Measurements from ENCODE around the gene NR6A1. TPM values are rescaled to one million over a fixed set of nuclear protein-coding genes. Genes with fewer than 3 reads are reported as not detected.

NR6A1 gene
- total and polyA plus RNA-seq, 2 of the 13 experiments (the other 11 are each of a cell fraction or from before 2014, with no cell fraction given) = 28.1 to 31.5 TPM

GRCh38 chr9:124788542-124789217 is 17.6 kb upstream of the NR6A1 start:
- CTCF ChIA-PET (ENCODE audit: low intra/inter-chr PET ratio, low total read pairs) = no interaction called here
- POLR2A ChIA-PET = no interaction called here
- no peaks in the 10 kb centered on the region for H3K36me3 ChIP-seq (replicated peaks in 1 of 2; ENCODE audit: control insufficient read depth in 1 of 2, insufficient read depth in 2 of 2, low read length in 2 of 2)

More at GRCh38 chr9:124788542-124789217, 17.6 kb upstream of the NR6A1 start:
- no peak overlapping the region for H3K9ac ChIP-seq (ENCODE audit: insufficient read depth, low read depth, low read length)
- H3K4me2 ChIP-seq (ENCODE audit: low read depth, low read length) = no peak overlapping the region
- peaks cover 0 to 12% of the 10 kb centered on the region in 2 experiments; a peak in 1 of 5 replicates for H3K27me3 ChIP-seq (ENCODE audit: control insufficient read depth in 1 of 2, insufficient read depth in 2 of 2, low read length in 2 of 2)
- H2AFZ ChIP-seq (ENCODE audit: low read length) = no peak overlapping the region
- H4K20me1 ChIP-seq (ENCODE audit: insufficient read depth, low read length) = no peaks in the 10 kb centered on the region
- H3K9me3 ChIP-seq (ENCODE audit: low read length) = no peaks in the 10 kb centered on the region
- in situ Hi-C loops (cut with HindIII; ENCODE audit: extremely low pct_ligation_motif_present, low pct_unique_long_range_greater_than_20kb) = no loop called here
- WGBS (ENCODE audit: low lambda C conversion rate) = 36% methylated on average over 3 of the region's 3 CpGs
- H3K79me2 ChIP-seq (ENCODE audit: insufficient read depth, low read length) = no peaks in the 10 kb centered on the region
- H3K27ac ChIP-seq (ENCODE audit: extremely low read length, insufficient read depth, low read length) = no peak overlapping the region
- peaks cover 9% of the 10 kb centered on the region for H3K4me1 ChIP-seq (ENCODE audit: insufficient read depth, low read length)
- no peak overlapping the region for H3K4me3 ChIP-seq (replicated peaks in 1 of 3; ENCODE audit: insufficient read depth in 1 of 3, low read depth in 2 of 3, low read length in 3 of 3)
- BruUV-seq (replicated peaks) = no TSS peak
- FAIRE-seq = no peak
- intact Hi-C loops (cut with micrococcal nuclease; ENCODE audit: unreplicated experiment) = no loop called here
- no peak for TF ChIP-seq KLF6 (CRISPR knock-in tag; IDR thresholded peaks at IDR 0.05)
- TF ChIP-seq ZNF513 (CRISPR knock-in tag; conservative IDR thresholded peaks at IDR 0.05) = no peak
- no peak for TF ChIP-seq MIXL1 (CRISPR knock-in tag; IDR thresholded peaks at IDR 0.05)
- no peak for TF ChIP-seq LCORL (IDR thresholded peaks at IDR 0.05)
- no peak for TF ChIP-seq LCORL (CRISPR knock-in tag; IDR thresholded peaks at IDR 0.05)
- no peak for TF ChIP-seq IKZF5 (CRISPR knock-in tag; IDR thresholded peaks at IDR 0.05)
- TF ChIP-seq ZNF674 (CRISPR knock-in tag; IDR thresholded peaks at IDR 0.05; ENCODE audit: low read depth) = no peak
- TF ChIP-seq HNF4G (IDR thresholded peaks at IDR 0.05; ENCODE audit: borderline replicate concordance, low read depth, low read length) = no peak
- no peak for TF ChIP-seq HNF4G (CRISPR knock-in tag; IDR thresholded peaks at IDR 0.05; ENCODE audit: borderline replicate concordance, low read depth)
- no peak for TF ChIP-seq MTF2 (CRISPR knock-in tag; IDR thresholded peaks at IDR 0.05; ENCODE audit: borderline replicate concordance)
- TF ChIP-seq ASH2L (IDR thresholded peaks at IDR 0.05; ENCODE audit: insufficient read length, low read depth, low read length) = no peak
- no peak for ATAC-seq
- no peak for DNase-seq (ENCODE audit: low spot score)
